OCI-LY7 (cell line): ENCODE results near the gene MAPK8IP2. TPM values are rescaled to one million over a fixed set of nuclear protein-coding genes. Genes with fewer than 3 reads are reported as not detected.
"Not testable (repeated sequence)": the region's sequence is repeated elsewhere in the genome, so short reads cannot be mapped to it uniquely, and the experiment has no call there.

Experiments
- BruUV-seq: library from RNA; stranded (reverse); fragments of 400-500 nt; replicated peaks from 2 replicates; lab custom pipeline; 2021; lab: Mats Ljungman, UMichigan
- CTCF ChIA-PET: fragments of 300-600 bp; sonication (Branson Sonifier 250); formaldehyde crosslinking; loops from one replicate; lab custom pipeline; 2022; ENCODE audit warnings: antibody characterized with exemption; ENCODE audit not compliant: unreplicated experiment; lab: Charles Lee
- POLR2A ChIA-PET: fragments of 300-600 bp; sonication (Branson Sonifier 250); formaldehyde crosslinking; loops from one replicate; lab custom pipeline; 2022; ENCODE audit warnings: antibody characterized with exemption; lab: Charles Lee
- DNase-seq: peaks from one replicate; pipeline ENCODE4 v3.0.0-alpha.2; 2015; ENCODE audit warnings: low spot score
- H2AFZ ChIP-seq: fragments of 200-600 bp; sonication (generic), shearing (Covaris generic); 2 replicates; pipeline ENCODE4 v1.6.1; 2014; ENCODE audit warnings: mild to moderate bottlenecking, antibody characterized with exemption, low read length, moderate library complexity
- H3K27ac ChIP-seq: fragments of 200-600 bp; sonication (generic); 2 replicates; pipeline ENCODE4 v1.5.1; 2014; ENCODE audit warnings: mixed run types, low read depth, mild to moderate bottlenecking, moderate library complexity, low read length, inconsistent platforms; ENCODE audit not compliant: poor library complexity, severe bottlenecking
- H3K36me3 ChIP-seq: fragments of 200-600 bp; sonication (generic); 2 replicates; pipeline ENCODE4 v1.6.1; 2014; ENCODE audit warnings: mild to moderate bottlenecking, antibody characterized with exemption, low read length, moderate library complexity, mixed read lengths; ENCODE audit not compliant: insufficient read depth
- H3K4me1 ChIP-seq: fragments of 200-600 bp; sonication (generic); 2 replicates; pipeline ENCODE4 v1.5.1; 2014; ENCODE audit warnings: mild to moderate bottlenecking, low read length; ENCODE audit not compliant: insufficient read depth, poor library complexity, severe bottlenecking
- H3K4me2 ChIP-seq: fragments of 200-600 bp; sonication (generic); 2 replicates; pipeline ENCODE4 v1.6.1; 2014; ENCODE audit warnings: mild to moderate bottlenecking, low read length
- H3K4me3 ChIP-seq: fragments of 200-600 bp; sonication (generic); 2 replicates; pipeline ENCODE4 v1.5.1; 2014; ENCODE audit warnings: mild to moderate bottlenecking, low read depth, low read length; ENCODE audit not compliant: poor library complexity, severe bottlenecking
- H3K79me2 ChIP-seq: fragments of 200-600 bp; sonication (generic); 2 replicates; pipeline ENCODE4 v1.6.1; 2016; ENCODE audit warnings: low read depth, mild to moderate bottlenecking, low read length, moderate library complexity, mixed read lengths; ENCODE audit not compliant: insufficient read depth
- H3K9me2 ChIP-seq: fragments of 200-600 bp; sonication (generic); 2 replicates; pipeline ENCODE4 v1.6.1; 2016; ENCODE audit warnings: mild to moderate bottlenecking, low read length, mixed read lengths; ENCODE audit not compliant: insufficient read depth
- H3K9me3 ChIP-seq: fragments of 200-600 bp; sonication (generic); 2 replicates; pipeline ENCODE4 v1.6.1; 2014; ENCODE audit warnings: mild to moderate bottlenecking, mixed run types, low read length, mixed read lengths
- H4K20me1 ChIP-seq: fragments of 200-600 bp; sonication (generic); 2 replicates; pipeline ENCODE4 v1.6.1; 2014; ENCODE audit warnings: mild to moderate bottlenecking, antibody characterized with exemption, low read length, moderate library complexity, mixed read lengths; ENCODE audit not compliant: insufficient read depth
- CTCF ChIP-seq: fragments of 200-600 bp; sonication (generic); conservative IDR thresholded peaks from 2 replicates; pipeline ENCODE4 v1.5.1; 2014; ENCODE audit warnings: mild to moderate bottlenecking, antibody characterized with exemption, low read length, moderate library complexity, mixed read lengths
- EZH2phosphoT487 ChIP-seq: fragments of 200-600 bp; sonication (generic); IDR thresholded peaks from 2 replicates; pipeline ENCODE4 v1.6.1; 2018; ENCODE audit warnings: low read depth, borderline replicate concordance, mild to moderate bottlenecking, mixed run types, antibody characterized with exemption, low read length, moderate library complexity, mixed read lengths
- intact Hi-C: fragments of 100-400 bp; cut with micrococcal nuclease; formaldehyde crosslinking; loops from one replicate; pipeline ENCODE4 v1.10.0; 2022; ENCODE audit not compliant: unreplicated experiment
- total RNA-seq, 2 experiments: library from RNA; depleted of rRNA in 1 of 2; stranded (reverse); fragments of >200 nt in 1 of 2; shearing (Covaris generic) in 1 of 2; gene quantifications; 2 replicates each; pipeline ENCODE4 v1.2.3, GENCODE V29; 2014 to 2022

The MAPK8IP2 gene
- total RNA-seq, 2 experiments from 2014 or later, result 0.54 to 2.2 TPM

- H3K4me3 ChIP-seq, result no peak overlapping the region
- no peaks in the 10 kb centered on the region for H3K4me1 ChIP-seq
- no peak overlapping the region for H3K27ac ChIP-seq
- POLR2A ChIA-PET, result no interaction called here
- no peak overlapping the region for H3K4me2 ChIP-seq
- H3K9me3 ChIP-seq, result no peaks in the 10 kb centered on the region
- no peaks in the 10 kb centered on the region for H3K9me2 ChIP-seq
- H3K79me2 ChIP-seq, result no peaks in the 10 kb centered on the region
- H2AFZ ChIP-seq, result no peak overlapping the region
- DNase-seq, result no peak
- CTCF ChIA-PET, result no interaction called here
- no peak for TF ChIP-seq CTCF
- TF ChIP-seq EZH2phosphoT487, result no peak
- intact Hi-C loops, result no loop called here
- H4K20me1 ChIP-seq, result no peaks in the 10 kb centered on the region
- no peaks in the 10 kb centered on the region for H3K36me3 ChIP-seq
- no TSS peak for BruUV-seq
Measured at GRCh38 chr22:50657925-50658324, 57.3 kb downstream of the MAPK8IP2 start.

- H3K79me2 ChIP-seq, intact Hi-C loops, DNase-seq, H3K9me3 ChIP-seq, H4K20me1 ChIP-seq, H3K4me2 ChIP-seq, H3K4me3 ChIP-seq, BruUV-seq, POLR2A ChIA-PET, CTCF ChIA-PET, H3K36me3 ChIP-seq, H3K27ac ChIP-seq, H3K4me1 ChIP-seq, H2AFZ ChIP-seq, H3K9me2 ChIP-seq: not testable (repeated sequence)
Measured at GRCh38 chr22:50659711-50660110, 59.1 kb downstream of the MAPK8IP2 start.

GRCh38 chr22:50660306-50660705 is 59.7 kb downstream of the MAPK8IP2 start:
- intact Hi-C loops, result no loop called here
- ChIA-PET POLR2A (no interaction called here), CTCF (no interaction called here)
- no peak for DNase-seq
- Histone ChIP-seq H3K4me1 (no peaks in the 10 kb centered on the region), H3K27ac (no peak overlapping the region), H2AFZ (no peak overlapping the region), H4K20me1 (no peaks in the 10 kb centered on the region), H3K79me2 (no peaks in the 10 kb centered on the region), H3K4me2 (no peak overlapping the region), H3K36me3 (no peaks in the 10 kb centered on the region), H3K4me3 (no peak overlapping the region), H3K9me2 (no peaks in the 10 kb centered on the region), H3K9me3 (no peaks in the 10 kb centered on the region)
- no TSS peak for BruUV-seq
- no peak for TF ChIP-seq CTCF
- no peak for TF ChIP-seq EZH2phosphoT487

Other genes starting within 250 kb of the MAPK8IP2 start
- gene SBF1, start 125.8 kb upstream of the MAPK8IP2 start, total RNA-seq (2014; rRNA removed; shearing (Covaris generic)), result 134 and 177 TPM in 2 replicates
- gene SBF1, start 125.8 kb upstream of the MAPK8IP2 start, total RNA-seq (2022), result 160 and 181 TPM in 2 replicates
- 2.7 and 4.3 TPM in 2 replicates for gene ADM2, start 119.2 kb upstream of the MAPK8IP2 start, total RNA-seq (2014; rRNA removed; shearing (Covaris generic))
- 7.0 and 7.9 TPM in 2 replicates for gene ADM2, start 119.2 kb upstream of the MAPK8IP2 start, total RNA-seq (2022)
- not detected in 2 replicates for gene MIOX, start 113.9 kb upstream of the MAPK8IP2 start, total RNA-seq (2014; rRNA removed; shearing (Covaris generic))
- gene MIOX, start 113.9 kb upstream of the MAPK8IP2 start, total RNA-seq (2022), result 0.53 and 0.74 TPM in 2 replicates
- 37.8 and 50.7 TPM in 2 replicates for gene LMF2, start 93.1 kb upstream of the MAPK8IP2 start, total RNA-seq (2014; rRNA removed; shearing (Covaris generic))
- 49.2 and 49.8 TPM in 2 replicates for gene LMF2, start 93.1 kb upstream of the MAPK8IP2 start, total RNA-seq (2022)
- 129 and 151 TPM in 2 replicates for gene NCAPH2, start 92.6 kb upstream of the MAPK8IP2 start, total RNA-seq (2014; rRNA removed; shearing (Covaris generic))
- 124 and 126 TPM in 2 replicates for gene NCAPH2, start 92.6 kb upstream of the MAPK8IP2 start, total RNA-seq (2022)
- gene SCO2, start 75.2 kb upstream of the MAPK8IP2 start, total RNA-seq (2014; rRNA removed; shearing (Covaris generic)), result 2.7 and 4.9 TPM in 2 replicates
- gene SCO2, start 75.2 kb upstream of the MAPK8IP2 start, total RNA-seq (2022), result 3.9 and 4.1 TPM in 2 replicates
- gene TYMP, start 70.8 kb upstream of the MAPK8IP2 start, total RNA-seq (2014; rRNA removed; shearing (Covaris generic)), result 3.9 and 6.3 TPM in 2 replicates
- gene TYMP, start 70.8 kb upstream of the MAPK8IP2 start, total RNA-seq (2022), result 3.8 and 4.0 TPM in 2 replicates
- 0.08 and 0.25 TPM in 2 replicates for gene KLHDC7B, start 54.9 kb upstream of the MAPK8IP2 start, total RNA-seq (2014; rRNA removed; shearing (Covaris generic))
- 0.31 and 0.46 TPM in 2 replicates for gene KLHDC7B, start 54.9 kb upstream of the MAPK8IP2 start, total RNA-seq (2022)
- gene SYCE3, start 37.9 kb upstream of the MAPK8IP2 start, total RNA-seq (2014; rRNA removed; shearing (Covaris generic)), result not detected in 2 replicates
- not detected in 2 replicates for gene SYCE3, start 37.9 kb upstream of the MAPK8IP2 start, total RNA-seq (2022)
- 92.6 and 101 TPM in 2 replicates for gene CPT1B, start 22.4 kb upstream of the MAPK8IP2 start, total RNA-seq (2014; rRNA removed; shearing (Covaris generic))
- 138 and 162 TPM in 2 replicates for gene CPT1B, start 22.4 kb upstream of the MAPK8IP2 start, total RNA-seq (2022)
- gene CHKB, start 17.9 kb upstream of the MAPK8IP2 start, total RNA-seq (2014; rRNA removed; shearing (Covaris generic)), result 83.8 and 85.8 TPM in 2 replicates
- 100 and 110 TPM in 2 replicates for gene CHKB, start 17.9 kb upstream of the MAPK8IP2 start, total RNA-seq (2022)
- 20.1 and 31.6 TPM in 2 replicates for gene ARSA, start 27.4 kb downstream of the MAPK8IP2 start, total RNA-seq (2014; rRNA removed; shearing (Covaris generic))
- 34.4 and 34.8 TPM in 2 replicates for gene ARSA, start 27.4 kb downstream of the MAPK8IP2 start, total RNA-seq (2022)
- gene SHANK3, start 72.0 kb downstream of the MAPK8IP2 start, total RNA-seq (2014; rRNA removed; shearing (Covaris generic)), result not detected in 2 replicates
- gene SHANK3, start 72.0 kb downstream of the MAPK8IP2 start, total RNA-seq (2022), result 0.07 and 0.15 TPM in 2 replicates
- gene ACR, start 137.4 kb downstream of the MAPK8IP2 start, total RNA-seq (2014; rRNA removed; shearing (Covaris generic)), result not detected in 2 replicates
- gene ACR, start 137.4 kb downstream of the MAPK8IP2 start, total RNA-seq (2022), result not detected in 2 replicates
- gene RABL2B, start 182.8 kb downstream of the MAPK8IP2 start, total RNA-seq (2014; rRNA removed; shearing (Covaris generic)), result 7.6 and 13.9 TPM in 2 replicates
- 26.0 and 26.2 TPM in 2 replicates for gene RABL2B, start 182.8 kb downstream of the MAPK8IP2 start, total RNA-seq (2022)